Measurements from ENCODE around the gene PEX26. TPM values are rescaled to one million over a fixed set of nuclear protein-coding genes. Genes with fewer than 3 reads are reported as not detected.

The PEX26 gene
- total RNA-seq, 2 experiments from 2014 or later = 19.6 to 20.8 TPM

DNA sequence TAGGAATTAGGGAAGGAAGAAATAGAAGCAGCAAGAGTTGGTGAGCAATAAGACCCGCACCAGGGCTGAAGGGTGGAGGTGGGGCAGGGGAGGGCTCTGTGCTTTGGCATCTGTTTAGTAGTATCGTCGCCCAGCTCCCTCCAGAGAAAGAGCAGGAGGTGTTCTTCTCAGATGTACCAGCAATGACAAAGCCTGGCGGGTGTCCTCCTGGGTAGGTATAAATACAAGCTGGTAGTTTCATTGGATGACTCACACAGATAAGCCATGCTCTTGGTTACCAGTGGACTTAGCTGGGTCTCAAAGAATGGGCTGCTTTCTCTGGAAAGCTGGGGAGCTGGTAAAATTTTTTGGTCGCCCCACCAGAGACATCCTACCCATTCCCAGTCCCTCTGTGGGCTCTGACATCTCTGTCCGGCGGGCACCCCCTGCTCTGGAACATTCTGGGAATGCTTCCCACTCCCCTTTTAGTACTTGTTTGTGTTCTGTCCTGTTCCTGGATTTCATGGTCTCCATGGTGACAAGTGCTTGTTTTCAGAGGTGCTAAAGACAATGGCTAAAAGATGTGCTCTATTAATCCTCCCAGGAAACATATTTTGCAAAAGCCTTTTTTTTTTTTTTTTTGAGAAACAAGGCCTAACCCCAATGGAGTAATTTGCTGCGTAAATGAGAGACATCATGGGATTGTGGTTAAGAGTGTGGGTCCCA is 17.5 kb downstream of the PEX26 start:
- H3K27ac Mint-ChIP-seq = no peak overlapping the region
- TF ChIP-seq, protein P1, sequence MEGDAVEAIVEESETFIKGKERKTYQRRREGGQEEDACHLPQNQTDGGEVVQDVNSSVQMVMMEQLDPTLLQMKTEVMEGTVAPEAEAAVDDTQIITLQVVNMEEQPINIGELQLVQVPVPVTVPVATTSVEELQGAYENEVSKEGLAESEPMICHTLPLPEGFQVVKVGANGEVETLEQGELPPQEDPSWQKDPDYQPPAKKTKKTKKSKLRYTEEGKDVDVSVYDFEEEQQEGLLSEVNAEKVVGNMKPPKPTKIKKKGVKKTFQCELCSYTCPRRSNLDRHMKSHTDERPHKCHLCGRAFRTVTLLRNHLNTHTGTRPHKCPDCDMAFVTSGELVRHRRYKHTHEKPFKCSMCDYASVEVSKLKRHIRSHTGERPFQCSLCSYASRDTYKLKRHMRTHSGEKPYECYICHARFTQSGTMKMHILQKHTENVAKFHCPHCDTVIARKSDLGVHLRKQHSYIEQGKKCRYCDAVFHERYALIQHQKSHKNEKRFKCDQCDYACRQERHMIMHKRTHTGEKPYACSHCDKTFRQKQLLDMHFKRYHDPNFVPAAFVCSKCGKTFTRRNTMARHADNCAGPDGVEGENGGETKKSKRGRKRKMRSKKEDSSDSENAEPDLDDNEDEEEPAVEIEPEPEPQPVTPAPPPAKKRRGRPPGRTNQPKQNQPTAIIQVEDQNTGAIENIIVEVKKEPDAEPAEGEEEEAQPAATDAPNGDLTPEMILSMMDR (IDR thresholded peaks at IDR 0.05) = no peak
- peaks cover 62% of the 10 kb centered on the region for H3K36me3 Mint-ChIP-seq (ENCODE audit: low read depth)
- POLR2A ChIA-PET = no interaction called here
- Histone ChIP-seq H3K9me3 (ENCODE audit: control insufficient read depth in 1 of 2, insufficient read depth in 1 of 2, low read length in 2 of 2) (no peaks in the 10 kb centered on the region), H3K27me3 (ENCODE audit: control insufficient read depth in 1 of 2, insufficient read depth in 2 of 2, low read length in 2 of 2) (no peaks in the 10 kb centered on the region), H3K36me3 (ENCODE audit: insufficient read depth, low read length) (peaks cover 15% of the 10 kb centered on the region), H3K27ac (ENCODE audit: low read depth in 1 of 2, low read length in 2 of 2) (no peak overlapping the region), H3K4me3 (ENCODE audit: low read length) (no peak overlapping the region), H3K4me1 (ENCODE audit: insufficient read depth, low read length) (peaks cover 18% of the 10 kb centered on the region)
- H3K4me1 Mint-ChIP-seq (ENCODE audit: low read depth) = peaks cover 11% of the 10 kb centered on the region
- intact Hi-C loops (cut with DNase I, micrococcal nuclease) = no loop called here
- no peak for ATAC-seq (ENCODE audit: poor library complexity)
- DNase-seq = no peak
- CTCF ChIA-PET = no interaction called here
- H3K9me3 Mint-ChIP-seq = no peaks in the 10 kb centered on the region
- no peaks in the 10 kb centered on the region for H3K27me3 Mint-ChIP-seq
- no peak overlapping the region for H3K4me3 Mint-ChIP-seq

DNA sequence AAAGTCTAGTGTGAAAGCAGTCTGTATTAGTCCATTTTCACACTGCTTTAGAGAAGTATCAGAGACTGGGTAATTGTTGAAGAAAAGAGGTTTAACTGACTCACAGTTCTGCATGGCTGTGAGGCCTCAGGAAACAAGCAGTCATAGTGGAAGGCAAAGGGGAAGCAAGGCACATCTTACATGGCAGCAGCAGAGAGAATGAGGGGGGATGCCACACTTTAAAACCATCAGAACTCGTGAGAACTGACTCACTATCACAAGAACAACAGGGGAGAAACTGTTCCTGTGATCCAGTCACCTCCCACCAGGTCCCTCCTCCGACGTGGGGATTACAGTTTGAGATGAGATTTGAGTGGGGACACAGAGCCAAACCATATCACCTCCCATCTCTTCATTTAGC is 19.0 kb downstream of the PEX26 start:
- H3K4me3 Mint-ChIP-seq = no peak overlapping the region
- Histone ChIP-seq H3K4me3 (ENCODE audit: low read length) (no peak overlapping the region), H3K9me3 (ENCODE audit: control insufficient read depth in 1 of 2, insufficient read depth in 1 of 2, low read length in 2 of 2) (no peaks in the 10 kb centered on the region), H3K36me3 (ENCODE audit: insufficient read depth, low read length) (peaks cover 16% of the 10 kb centered on the region), H3K4me1 (ENCODE audit: insufficient read depth, low read length) (peaks cover 7% of the 10 kb centered on the region), H3K27me3 (ENCODE audit: control insufficient read depth in 1 of 2, insufficient read depth in 2 of 2, low read length in 2 of 2) (peaks cover 0 to 2% of the 10 kb centered on the region in 2 experiments), H3K27ac (ENCODE audit: low read depth in 1 of 2, low read length in 2 of 2) (no peak overlapping the region)
- H3K9me3 Mint-ChIP-seq = no peaks in the 10 kb centered on the region
- peaks cover 61% of the 10 kb centered on the region for H3K36me3 Mint-ChIP-seq (ENCODE audit: low read depth)
- TF ChIP-seq, protein P1 (IDR thresholded peaks at IDR 0.05) = no peak
- no peaks in the 10 kb centered on the region for H3K27me3 Mint-ChIP-seq
- POLR2A ChIA-PET = no interaction called here
- CTCF ChIA-PET = no interaction called here
- H3K4me1 Mint-ChIP-seq (ENCODE audit: low read depth) = peaks cover 5% of the 10 kb centered on the region
- DNase-seq (no peak), ATAC-seq (ENCODE audit: poor library complexity) (no peak)
- no peak overlapping the region for H3K27ac Mint-ChIP-seq
- intact Hi-C loops (cut with DNase I, micrococcal nuclease) = no loop called here

DNA sequence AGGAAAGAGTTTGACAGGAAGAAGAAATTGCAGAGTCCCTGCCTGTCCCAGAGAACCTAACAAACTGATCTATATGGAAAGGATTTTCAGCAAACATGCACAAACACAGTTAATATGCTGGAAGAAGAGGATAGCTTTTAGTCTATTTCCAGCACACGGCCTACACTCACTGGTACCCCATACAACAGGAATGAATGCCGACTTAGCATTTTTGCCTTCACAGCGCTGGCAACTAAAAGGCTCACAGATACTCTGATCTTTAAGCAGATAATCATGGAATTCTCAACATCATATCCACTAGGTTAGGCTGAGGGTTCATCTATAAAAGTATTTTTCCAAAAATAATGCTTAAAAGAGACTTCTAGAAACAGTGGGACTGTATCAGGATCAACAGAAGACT is 23.0 kb downstream of the PEX26 start:
- peaks cover 18% of the 10 kb centered on the region for H3K27me3 Mint-ChIP-seq
- intact Hi-C loops (cut with DNase I, micrococcal nuclease) = no loop called here
- H3K27ac ChIP-seq (ENCODE audit: low read depth in 1 of 2, low read length in 2 of 2) = no peak overlapping the region
- H3K36me3 ChIP-seq (ENCODE audit: insufficient read depth, low read length) = peaks cover 14% of the 10 kb centered on the region
- DNase-seq (no peak), ATAC-seq (ENCODE audit: poor library complexity) (no peak)
- ChIA-PET POLR2A (no interaction called here), CTCF (no interaction called here)
- H3K9me3 Mint-ChIP-seq = no peaks in the 10 kb centered on the region
- H3K4me3 ChIP-seq (ENCODE audit: low read length) = no peak overlapping the region
- H3K27ac Mint-ChIP-seq = no peak overlapping the region
- no peaks in the 10 kb centered on the region for H3K4me1 ChIP-seq (ENCODE audit: insufficient read depth, low read length)
- H3K4me1 Mint-ChIP-seq (ENCODE audit: low read depth) = no peaks in the 10 kb centered on the region
- H3K9me3 ChIP-seq (ENCODE audit: control insufficient read depth in 1 of 2, insufficient read depth in 1 of 2, low read length in 2 of 2) = peaks cover 0 to 1% of the 10 kb centered on the region in 2 experiments
- TF ChIP-seq, protein P1 (IDR thresholded peaks at IDR 0.05) = no peak
- H3K36me3 Mint-ChIP-seq (ENCODE audit: low read depth) = peaks cover 68% of the 10 kb centered on the region
- no peak overlapping the region for H3K4me3 Mint-ChIP-seq
- peaks cover 4 to 5% of the 10 kb centered on the region in 2 experiments for H3K27me3 ChIP-seq (ENCODE audit: control insufficient read depth in 1 of 2, insufficient read depth in 2 of 2, low read length in 2 of 2)
